Left kidney (tissue), 2 donors: ENCODE data around the gene TM7SF2. TPM values are rescaled to one million over a fixed set of nuclear protein-coding genes. Genes with fewer than 3 reads are reported as not detected.

Experiments used
- DNase-seq: peaks from one replicate; pipeline ENCODE4 v3.0.0-alpha.2; 2013
- polyA plus RNA-seq: library from polyadenylated mRNA; unstranded; fragments of 120-200 nt; gene quantifications from one replicate; pipeline ENCODE4 v1.2.1, GENCODE V29; 2013; ENCODE audit not compliant: insufficient read length

Gene TM7SF2
- polyA plus RNA-seq, 1 donor = 63.8 TPM

GRCh38 chr11:65151331-65151899, 39.7 kb downstream of the TM7SF2 start:
- no peak for DNase-seq

- DNase-seq = no peak
Observed at GRCh38 chr11:65152122-65152521, 40.5 kb downstream of the TM7SF2 start.

GRCh38 chr11:65156256-65156655, 44.6 kb downstream of the TM7SF2 start:
- no peak for DNase-seq

GRCh38 chr11:65156926-65157325, 45.3 kb downstream of the TM7SF2 start:
- no peak for DNase-seq

- DNase-seq = no peak
Observed at GRCh38 chr11:65157336-65157735, 45.7 kb downstream of the TM7SF2 start.

GRCh38 chr11:65159012-65159411, 47.3 kb downstream of the TM7SF2 start:
- no peak for DNase-seq

GRCh38 chr11:65160643-65161042, 49.0 kb downstream of the TM7SF2 start:
- DNase-seq = no peak

GRCh38 chr11:65163684-65164083, 52.0 kb downstream of the TM7SF2 start:
- no peak for DNase-seq

Other genes starting within 250 kb of the TM7SF2 start
- gene EHD1, start 233.3 kb upstream of the TM7SF2 start, polyA plus RNA-seq = 56.5 TPM
- gene ATG2A, start 194.7 kb upstream of the TM7SF2 start, polyA plus RNA-seq = 16.4 TPM
- gene PPP2R5B, start 187.2 kb upstream of the TM7SF2 start, polyA plus RNA-seq = 18.5 TPM
- 2.6 TPM for gene GPHA2, start 176.0 kb upstream of the TM7SF2 start, polyA plus RNA-seq
- gene MAJIN, start 139.8 kb upstream of the TM7SF2 start, polyA plus RNA-seq = 0.88 TPM
- gene BATF2, start 114.9 kb upstream of the TM7SF2 start, polyA plus RNA-seq = 3.2 TPM
- gene ARL2, start 97.7 kb upstream of the TM7SF2 start, polyA plus RNA-seq = 45.6 TPM
- gene SNX15, start 84.4 kb upstream of the TM7SF2 start, polyA plus RNA-seq = 22.3 TPM
- 10.4 TPM for gene SAC3D1, start 70.7 kb upstream of the TM7SF2 start, polyA plus RNA-seq
- gene NAALADL1, start 53.3 kb upstream of the TM7SF2 start, polyA plus RNA-seq = 10.0 TPM
- 23.1 TPM for gene CDCA5, start 27.8 kb upstream of the TM7SF2 start, polyA plus RNA-seq
- gene ZFPL1, start 27.6 kb upstream of the TM7SF2 start, polyA plus RNA-seq = 26.0 TPM
- 93.3 TPM for gene VPS51, start 15.7 kb upstream of the TM7SF2 start, polyA plus RNA-seq
- gene ZNHIT2, start 5.8 kb downstream of the TM7SF2 start, polyA plus RNA-seq = 4.8 TPM
- gene FAU, start 10.3 kb downstream of the TM7SF2 start, polyA plus RNA-seq = 474 TPM
- gene MRPL49, start 10.4 kb downstream of the TM7SF2 start, polyA plus RNA-seq = 52.6 TPM
- gene SYVN1, start 22.6 kb downstream of the TM7SF2 start, polyA plus RNA-seq = 47.1 TPM
- gene SPDYC, start 58.4 kb downstream of the TM7SF2 start, polyA plus RNA-seq = not detected
- 86.6 TPM for gene CAPN1, start 70.1 kb downstream of the TM7SF2 start, polyA plus RNA-seq
- gene POLA2, start 150.1 kb downstream of the TM7SF2 start, polyA plus RNA-seq = 35.0 TPM
- 8.6 TPM for gene CDC42EP2, start 203.0 kb downstream of the TM7SF2 start, polyA plus RNA-seq
- 99.3 TPM for gene DPF2, start 222.0 kb downstream of the TM7SF2 start, polyA plus RNA-seq
- 0.60 TPM for gene TIGD3, start 242.9 kb downstream of the TM7SF2 start, polyA plus RNA-seq